Measurements from ENCODE around the gene MAGI2. TPM values are rescaled to one million over a fixed set of nuclear protein-coding genes. Genes with fewer than 3 reads are reported as not detected.

MAGI2 gene
- polyA plus RNA-seq, 4 donors = 8.3 to 40.6 (median 33.9) TPM

DNA sequence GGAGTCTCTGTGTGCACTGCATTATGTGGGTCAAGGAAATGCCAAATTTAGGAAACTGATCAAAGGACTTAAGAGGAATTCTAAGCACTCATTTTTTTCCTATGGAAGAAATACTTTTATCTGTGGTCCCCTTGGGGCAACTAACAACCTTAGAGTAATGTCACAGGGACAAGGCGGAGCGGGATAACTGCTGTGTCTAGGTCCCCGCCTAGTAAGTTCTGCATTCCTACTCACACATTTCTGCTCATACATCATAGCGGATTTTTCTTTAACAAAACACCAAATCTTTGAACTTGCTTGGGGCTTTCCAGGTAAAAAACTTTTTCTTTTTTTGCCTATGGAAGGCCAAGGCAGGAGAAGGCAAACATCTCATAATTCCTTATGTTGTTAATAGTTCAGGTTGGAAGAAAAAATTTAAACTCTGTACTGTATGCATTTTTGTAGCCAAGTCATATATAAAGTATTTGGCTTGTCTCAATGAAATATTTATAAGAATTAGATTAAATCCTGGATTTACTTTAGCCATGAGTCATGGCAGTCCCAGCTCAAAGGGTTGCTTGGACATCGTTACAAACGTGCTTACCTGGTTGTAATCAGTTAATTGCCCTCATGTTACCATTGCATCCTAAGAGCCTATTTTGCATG, 1369.9 kb downstream of the MAGI2 start:
- DNase-seq (ENCODE audit: low read depth in 4 of 4, low spot score in 3 of 4) = no peak

DNA sequence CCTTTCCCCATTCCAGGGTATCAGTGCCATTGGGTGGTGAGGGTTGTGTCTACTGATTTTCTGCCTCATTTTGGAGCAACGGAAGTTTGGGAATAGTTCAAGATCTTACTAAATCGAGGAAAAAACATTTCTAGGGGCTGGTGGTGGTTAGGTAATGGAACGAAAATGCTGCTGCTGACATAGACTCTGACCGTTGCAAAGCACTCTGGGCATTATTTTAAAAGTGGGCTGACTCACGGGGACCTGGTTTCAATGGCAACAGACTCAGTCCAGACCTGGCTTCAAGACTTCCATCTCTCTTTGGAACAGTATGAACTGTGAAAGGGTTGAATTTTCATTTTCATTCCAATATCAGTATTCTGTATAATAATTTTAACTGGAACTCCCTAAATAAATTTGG, 1370.9 kb downstream of the MAGI2 start:
- no peak for DNase-seq (ENCODE audit: low read depth in 4 of 4, low spot score in 3 of 4)

DNA sequence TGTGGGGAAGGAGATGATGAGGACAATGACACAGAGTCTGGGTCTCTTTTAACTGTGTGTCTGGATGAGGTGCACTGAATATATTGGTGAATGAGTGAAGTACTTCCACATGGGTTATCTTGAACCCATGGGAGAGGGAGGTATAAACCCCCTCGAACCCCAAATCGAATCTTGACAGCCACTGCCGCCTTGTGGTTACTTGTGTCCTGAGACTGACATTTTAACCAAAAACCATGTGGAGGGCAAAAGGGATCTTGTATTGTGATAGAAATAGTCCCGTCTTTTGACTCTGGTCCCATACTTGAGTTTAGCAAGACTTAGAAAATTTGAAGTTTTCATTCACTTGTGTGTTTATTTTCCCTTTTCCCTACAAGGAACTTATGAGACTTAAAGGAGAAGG, 1371.6 kb downstream of the MAGI2 start:
- DNase-seq (ENCODE audit: low read depth in 4 of 4, low spot score in 3 of 4) = no peak

DNA sequence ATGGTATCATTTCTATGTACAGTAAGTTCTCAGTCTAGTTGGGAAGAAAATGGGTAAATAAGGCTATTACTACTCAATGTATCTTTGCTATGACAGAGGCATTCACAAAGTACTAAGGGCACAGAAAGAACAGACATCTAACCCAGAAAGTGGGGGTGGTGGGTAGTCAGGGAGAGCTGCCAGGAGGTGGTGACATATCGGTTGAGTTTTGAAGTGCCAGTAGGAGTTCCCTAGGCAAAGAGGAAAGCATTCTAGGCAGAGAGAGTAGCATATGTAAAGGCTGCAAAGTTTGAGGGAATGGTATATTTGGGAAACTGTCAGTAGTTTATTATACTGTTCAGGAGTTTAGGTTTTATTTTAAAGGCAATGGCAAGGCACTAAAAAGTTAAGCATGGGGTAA, 1372.1 kb downstream of the MAGI2 start:
- no peak for DNase-seq (ENCODE audit: low read depth in 4 of 4, low spot score in 3 of 4)

DNA sequence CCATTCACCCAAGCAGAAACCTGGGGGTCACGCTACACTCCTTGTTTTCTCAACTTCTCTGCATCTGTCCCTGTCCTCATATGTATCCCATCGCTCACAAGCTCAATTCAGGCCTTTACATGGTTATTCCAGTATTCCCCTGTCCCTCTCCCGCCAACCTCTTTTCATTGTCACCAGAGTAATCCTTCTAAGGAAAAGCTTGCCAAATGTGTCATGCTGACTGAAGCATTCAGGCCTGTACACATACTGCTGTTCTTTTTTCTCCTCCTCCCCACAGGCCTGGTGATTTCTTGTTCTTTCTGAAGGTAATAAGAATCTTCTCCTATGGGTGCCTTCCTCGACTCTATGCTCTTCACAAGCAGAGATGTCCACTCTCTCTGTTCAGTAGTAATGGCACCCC, 1372.7 kb downstream of the MAGI2 start:
- no peak for DNase-seq (ENCODE audit: low read depth in 4 of 4, low spot score in 3 of 4)

DNA sequence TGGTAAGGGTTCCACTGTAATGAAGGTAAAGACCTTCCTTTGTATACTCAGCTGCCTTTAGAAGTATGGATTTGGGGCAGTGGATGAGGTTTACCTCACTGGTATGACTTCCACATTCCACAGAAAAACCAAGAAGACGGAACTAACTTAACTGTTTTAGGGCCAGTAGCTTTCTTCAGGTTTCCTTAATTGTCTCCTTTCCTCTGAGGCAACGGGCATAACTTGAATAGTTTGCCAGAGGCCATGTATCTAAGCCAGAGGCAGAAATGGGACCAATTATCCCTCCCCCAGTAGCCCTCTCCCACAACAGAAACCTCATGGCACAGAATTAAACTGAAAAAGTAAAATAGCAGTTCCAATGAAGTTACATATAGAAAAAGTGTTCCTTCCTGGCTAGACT, 1373.2 kb downstream of the MAGI2 start:
- no peak for DNase-seq (ENCODE audit: low read depth in 4 of 4, low spot score in 3 of 4)

DNA sequence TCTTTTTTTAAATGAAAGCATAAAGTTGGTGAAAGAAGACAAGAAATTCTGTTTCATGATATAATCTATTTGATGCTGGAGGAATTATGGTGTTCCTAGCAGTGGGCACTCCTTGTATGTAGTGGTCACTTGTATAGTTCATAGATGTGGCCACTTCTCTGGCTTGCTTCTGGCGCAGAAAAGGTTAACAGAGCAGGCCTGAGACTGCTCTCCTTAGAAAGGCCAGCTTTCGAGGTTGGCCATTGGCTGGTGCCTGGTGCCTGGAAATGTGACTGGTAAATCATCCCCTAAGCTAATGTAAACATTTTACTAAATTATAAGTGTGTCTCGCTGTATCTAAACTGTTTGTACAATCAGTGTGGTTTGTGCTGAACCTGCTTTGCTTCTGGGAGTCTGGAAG, 1378.8 kb downstream of the MAGI2 start:
- DNase-seq (ENCODE audit: low read depth in 4 of 4, low spot score in 3 of 4) = no peak

DNA sequence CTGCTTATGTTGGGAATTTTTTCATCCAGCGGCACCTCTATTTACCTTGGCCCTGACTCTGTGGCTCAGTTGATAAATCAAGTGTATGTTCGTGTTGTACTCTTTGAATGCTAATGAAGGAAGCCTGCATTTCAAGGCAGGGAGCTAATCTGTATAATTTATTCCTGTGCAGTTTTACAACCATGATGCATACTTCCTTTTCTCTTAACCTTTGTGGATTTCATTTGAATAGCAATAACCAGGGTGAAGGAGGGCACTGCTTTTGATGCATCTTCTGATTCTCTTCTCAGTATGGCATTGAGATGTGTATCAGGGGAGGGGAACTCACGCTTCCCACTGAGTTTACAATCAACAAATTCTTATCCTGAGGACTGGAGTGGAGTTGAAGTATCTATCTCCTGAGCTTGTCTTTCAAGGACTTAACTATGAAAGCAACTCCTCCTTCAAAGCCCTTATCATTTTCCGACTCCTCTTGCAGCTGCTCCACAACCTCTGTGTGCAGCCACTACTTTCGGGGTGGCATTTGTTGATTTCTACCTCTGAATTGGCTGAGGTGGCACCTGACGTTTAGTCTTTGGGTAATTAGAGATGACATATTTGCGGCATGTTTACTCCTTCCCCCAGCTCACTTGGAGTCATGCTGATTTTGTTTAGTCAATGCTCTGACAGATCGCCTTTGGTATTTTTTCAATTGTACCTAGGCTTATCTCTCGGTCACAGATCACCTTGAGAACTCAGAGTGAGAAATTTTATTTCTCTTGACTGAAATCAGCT, 1379.7 kb downstream of the MAGI2 start:
- peak in 1 of 4 donors; percentile 6 for DNase-seq (ENCODE audit: low read depth in 4 of 4, low spot score in 3 of 4)

DNA sequence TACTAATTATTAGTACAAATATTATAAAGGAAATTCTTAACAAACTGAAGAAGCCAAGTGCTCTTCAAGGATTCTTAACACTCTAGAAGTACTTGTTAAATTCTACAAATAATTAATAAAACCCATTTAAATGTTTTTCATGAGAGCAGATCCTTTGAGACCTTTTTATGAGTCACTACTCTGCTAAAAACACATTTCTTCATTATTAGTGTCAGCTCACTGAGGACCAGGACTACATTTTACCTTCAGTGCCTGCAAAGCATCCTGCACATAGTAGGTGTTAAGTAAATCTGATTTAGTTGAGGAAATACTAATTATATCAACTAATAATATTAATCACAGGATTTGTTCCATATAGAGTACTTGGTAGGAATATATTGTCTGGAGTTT, 1381.3 kb downstream of the MAGI2 start:
- DNase-seq (ENCODE audit: low read depth in 4 of 4, low spot score in 3 of 4) = no peak

DNA sequence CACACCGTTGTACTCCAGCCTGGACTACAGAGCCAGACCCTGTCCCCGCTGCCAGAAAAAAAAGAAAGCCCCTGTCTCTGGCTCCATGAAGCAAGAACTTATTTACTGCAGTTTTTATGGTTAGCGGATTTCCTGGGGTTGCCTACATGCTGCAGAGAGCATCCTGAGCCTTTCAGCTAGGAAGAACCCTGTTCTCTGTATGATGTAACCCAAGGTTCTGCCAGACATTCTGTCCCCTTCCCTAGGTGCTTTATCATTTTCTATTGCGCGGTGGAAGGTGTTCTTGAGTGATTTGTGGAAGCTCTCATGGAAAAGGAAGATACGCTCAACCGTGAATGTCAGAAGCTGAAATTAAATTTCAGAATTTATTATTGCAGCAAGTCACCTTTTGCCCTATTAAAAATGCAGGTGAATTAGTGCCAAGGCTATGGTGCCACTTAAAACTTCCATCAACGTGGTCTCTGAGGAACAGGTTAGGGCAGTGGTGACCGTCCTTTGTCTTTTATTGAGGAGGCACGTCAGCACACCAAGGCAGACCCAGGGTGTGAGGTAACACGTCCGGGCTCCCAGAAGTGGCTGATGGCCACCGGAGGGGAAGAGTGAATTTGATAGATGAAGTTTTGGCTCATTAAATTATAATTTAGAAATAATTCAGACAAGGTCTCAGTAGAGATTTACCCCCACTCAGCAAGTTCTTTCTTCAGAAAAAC, 1381.8 kb downstream of the MAGI2 start:
- no peak for DNase-seq (ENCODE audit: low read depth in 4 of 4, low spot score in 3 of 4)

DNA sequence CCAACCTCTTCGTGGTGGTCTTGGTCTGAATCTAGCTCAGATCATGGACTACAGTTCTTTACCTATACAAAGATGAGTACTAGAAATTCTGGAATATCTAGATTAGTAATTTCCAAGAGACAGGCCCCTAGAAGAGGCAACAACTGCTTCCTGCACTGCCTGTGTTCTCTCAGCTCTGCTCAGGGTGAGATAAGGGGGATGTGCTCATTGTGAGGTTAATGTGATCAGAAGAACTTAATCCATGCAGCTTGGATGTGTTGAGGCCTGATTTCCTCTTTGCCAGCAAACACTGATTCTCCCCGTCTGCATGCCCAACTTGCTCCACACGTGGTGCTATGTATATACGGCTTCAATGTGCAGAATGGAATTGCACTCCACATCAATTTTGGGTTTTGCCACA, 1386.9 kb downstream of the MAGI2 start:
- no peak for DNase-seq (ENCODE audit: low read depth in 4 of 4, low spot score in 3 of 4)

DNA sequence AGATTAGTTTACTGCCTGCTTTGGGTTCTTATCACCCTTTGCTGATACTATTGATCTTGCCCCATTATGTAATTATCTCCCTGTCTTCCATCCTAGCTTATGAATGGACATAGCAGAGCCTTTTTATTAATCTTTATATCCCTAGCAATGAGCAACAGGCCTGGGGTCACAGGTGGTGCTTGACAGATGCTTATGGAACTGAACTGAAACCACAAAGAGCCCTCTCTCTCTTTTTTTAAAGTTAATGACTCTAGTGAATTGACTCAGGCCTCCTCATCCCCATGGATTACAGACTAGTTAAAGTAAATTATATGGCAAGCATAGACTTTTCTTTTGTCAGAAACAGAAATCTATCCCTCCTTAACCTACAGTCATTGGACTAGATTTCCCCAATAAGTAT, 1389.7 kb downstream of the MAGI2 start:
- DNase-seq (ENCODE audit: low read depth in 4 of 4, low spot score in 3 of 4) = no peak

DNA sequence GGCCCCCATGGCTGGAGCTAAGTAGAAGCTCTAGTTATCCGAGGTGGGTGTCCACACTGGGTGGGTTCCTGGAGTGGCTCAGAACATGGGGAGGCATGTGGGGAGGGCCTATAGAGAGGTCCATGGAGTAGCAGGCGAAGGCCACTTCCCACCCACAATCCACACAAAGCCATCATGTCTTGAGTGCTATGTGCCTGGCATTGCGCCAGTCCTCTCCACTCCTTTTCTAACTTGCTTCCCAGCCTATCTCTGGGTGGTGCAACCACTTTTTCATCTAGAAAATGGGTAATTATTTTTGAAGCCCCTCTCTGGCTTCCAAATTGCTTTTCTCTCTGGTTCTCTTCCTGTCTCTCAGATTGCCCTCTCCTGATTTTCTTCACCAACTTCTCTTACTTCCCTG, 1391.3 kb downstream of the MAGI2 start:
- no peak for DNase-seq (ENCODE audit: low read depth in 4 of 4, low spot score in 3 of 4)

DNA sequence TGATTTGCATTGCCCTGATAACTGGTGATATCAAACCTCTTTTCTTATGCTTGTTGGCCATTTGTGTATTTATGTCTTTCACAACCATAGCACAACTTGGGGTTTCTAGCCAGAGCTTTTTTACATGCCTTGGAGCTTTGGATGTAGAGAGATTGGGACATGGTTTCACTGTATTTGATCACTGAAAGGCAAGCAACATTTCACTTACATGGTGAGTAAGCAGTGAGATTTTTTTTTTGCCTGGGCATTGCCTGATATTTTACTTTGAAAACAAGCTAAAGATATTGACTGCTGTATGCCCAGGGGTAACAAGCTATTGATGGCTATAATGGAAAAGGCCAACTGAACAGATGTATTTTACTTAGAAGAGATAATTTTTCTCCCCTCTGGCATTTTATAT, 1395.9 kb downstream of the MAGI2 start:
- DNase-seq (ENCODE audit: low read depth in 4 of 4, low spot score in 3 of 4) = no peak

DNA sequence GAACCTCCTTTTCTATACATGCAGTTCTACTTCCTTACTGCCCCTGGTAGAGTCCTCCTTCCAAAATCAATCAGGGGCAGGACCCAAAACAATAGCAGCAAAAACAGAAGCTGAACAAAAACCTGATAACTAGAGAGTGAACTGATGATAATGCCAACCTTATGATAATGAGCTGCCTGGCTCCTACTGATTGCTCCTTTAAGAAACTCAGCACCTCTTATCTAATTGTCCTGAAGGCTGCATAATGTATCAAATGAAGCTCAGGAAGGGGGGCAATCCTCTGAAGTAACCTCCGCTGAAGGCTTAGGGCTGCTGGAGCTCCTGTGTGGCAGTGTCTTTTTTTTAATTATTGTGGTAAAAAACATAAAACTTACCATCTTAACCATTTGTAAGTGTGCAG, 1397.9 kb downstream of the MAGI2 start:
- DNase-seq (ENCODE audit: low read depth in 4 of 4, low spot score in 3 of 4) = no peak

DNA sequence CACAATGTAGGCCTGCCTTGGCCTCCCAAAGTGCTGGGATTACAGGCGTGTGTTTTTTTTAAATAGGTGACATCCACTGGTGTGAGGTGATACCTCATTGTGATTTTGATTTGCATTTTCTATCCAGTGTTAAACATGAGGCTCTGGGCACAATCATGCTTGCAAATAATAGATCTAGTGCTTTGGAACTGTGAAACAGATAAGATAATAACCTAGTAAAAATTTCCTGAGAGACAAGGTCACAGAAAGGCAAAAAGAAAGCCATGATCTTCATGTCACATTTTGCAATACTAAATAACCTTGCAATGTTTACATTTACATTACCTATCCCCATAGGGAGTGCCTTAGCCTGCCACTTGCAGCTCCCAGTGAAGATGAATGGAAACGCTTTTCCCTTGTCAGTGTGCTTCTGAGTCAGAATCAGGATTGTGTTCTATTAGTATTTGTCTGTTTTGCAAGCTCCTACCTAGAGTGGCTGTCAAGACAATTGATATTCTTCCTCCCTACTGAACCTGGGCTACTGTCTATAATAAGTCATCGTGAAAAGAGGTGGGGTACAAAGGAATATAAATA, 1398.4 kb downstream of the MAGI2 start:
- no peak for DNase-seq (ENCODE audit: low read depth in 4 of 4, low spot score in 3 of 4)

DNA sequence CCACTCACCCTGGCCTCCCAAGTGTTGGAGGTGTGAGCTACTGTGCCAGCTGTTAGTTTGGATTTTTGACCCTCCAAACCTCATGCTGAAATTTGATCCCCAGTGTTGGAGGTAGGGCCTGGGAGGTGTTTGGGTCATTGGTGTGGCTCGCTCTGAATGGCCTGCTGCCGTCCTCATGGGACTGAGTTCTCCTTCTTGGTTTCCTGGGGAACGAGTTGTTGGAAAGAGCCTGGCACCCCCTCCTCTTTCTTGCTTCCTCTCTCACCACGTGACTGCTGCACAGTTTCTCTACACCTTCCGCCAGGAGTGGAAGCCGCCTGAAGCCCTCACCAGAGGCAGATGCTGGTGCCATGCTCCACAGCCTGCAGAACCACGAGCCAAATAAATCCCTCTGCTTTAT, 1401.4 kb downstream of the MAGI2 start:
- no peak for DNase-seq (ENCODE audit: low read depth in 4 of 4, low spot score in 3 of 4)

DNA sequence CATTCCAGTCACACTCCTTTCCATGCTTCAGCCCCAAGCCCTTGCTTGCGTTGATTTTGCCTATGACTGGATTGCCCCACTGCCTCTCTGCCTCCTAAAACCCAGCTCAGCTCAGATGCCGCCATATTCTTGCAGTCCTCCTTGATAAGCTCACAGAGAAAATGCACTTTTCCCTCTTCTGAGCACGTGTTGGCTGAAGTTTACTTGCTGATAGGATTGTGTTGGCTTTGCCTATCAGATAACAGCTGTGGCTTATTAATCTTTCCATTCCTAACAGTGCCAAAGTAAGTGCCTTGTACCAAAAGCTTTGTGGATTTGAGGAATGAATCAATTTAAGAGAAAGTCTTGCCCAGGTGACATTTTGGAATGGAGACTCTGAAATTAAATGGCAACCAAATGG, 1405.7 kb downstream of the MAGI2 start:
- no peak for DNase-seq (ENCODE audit: low read depth in 4 of 4, low spot score in 3 of 4)

DNA sequence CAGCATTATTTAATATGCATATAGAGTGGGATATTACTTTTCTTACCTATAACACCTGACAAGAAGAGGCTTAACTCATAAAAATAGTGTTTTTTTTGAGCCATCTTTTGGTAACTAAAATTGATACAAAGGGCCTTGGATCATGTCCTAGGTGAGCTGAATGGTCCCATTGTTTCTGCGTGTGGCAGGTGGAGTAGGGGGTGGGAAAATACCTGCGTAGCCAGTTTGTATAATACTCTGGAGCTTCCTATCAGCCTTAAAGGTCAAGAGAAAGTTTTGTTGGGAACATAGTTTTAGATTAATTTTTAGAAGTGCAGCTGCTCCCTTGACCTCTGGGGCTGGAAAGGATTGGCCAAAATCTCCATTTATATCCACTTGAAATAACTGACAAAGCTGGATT, 1410.3 kb downstream of the MAGI2 start:
- DNase-seq (ENCODE audit: low read depth in 4 of 4, low spot score in 3 of 4) = no peak

DNA sequence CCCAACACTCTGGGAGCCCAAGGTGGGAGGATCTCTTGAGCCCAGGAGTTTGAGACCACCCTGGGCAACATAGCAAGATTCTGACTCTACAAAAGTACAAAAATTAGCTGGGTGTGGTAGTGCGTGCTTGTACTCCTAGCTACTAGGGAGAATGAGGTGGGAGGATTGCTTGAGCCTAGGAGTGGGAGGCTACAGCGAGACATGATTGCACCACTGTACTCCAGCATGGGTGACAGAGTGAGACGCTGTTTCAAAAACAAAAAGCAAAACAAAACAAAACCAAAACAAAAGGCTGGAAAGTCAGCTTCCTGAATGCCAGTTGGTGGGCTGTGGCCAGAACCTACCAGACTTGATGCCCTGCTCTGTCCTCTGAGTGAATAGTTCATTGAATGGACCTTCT, 1412.0 kb downstream of the MAGI2 start:
- DNase-seq (ENCODE audit: low read depth in 4 of 4, low spot score in 3 of 4) = no peak
